ENCODE data around the gene ANXA7.

Gene ANXA7

DNA sequence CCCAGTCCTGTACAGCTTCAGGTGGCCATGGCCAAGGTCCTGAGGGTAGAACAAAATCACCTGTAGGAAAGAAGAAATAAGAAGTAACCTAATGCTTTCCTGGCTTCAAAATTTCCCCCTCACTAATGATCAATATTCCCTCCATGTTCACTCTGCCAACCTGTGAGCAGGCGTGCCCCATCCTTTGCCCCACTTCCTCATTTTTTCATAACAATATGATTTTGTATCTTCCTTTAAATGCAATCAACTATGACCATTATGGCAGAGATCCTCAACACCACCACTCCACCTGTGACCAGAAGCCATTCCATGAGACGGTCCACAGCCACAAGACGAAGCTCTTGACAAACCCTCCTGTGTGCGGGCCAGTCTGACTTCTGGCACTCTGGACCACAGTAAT lies 12.5 kb upstream of the ANXA7 start:
- H3K4me3 ChIP-seq (ENCODE audit: control insufficient read depth, low read depth, low read length) = no peak overlapping the region
- no peak for DNase-seq (ENCODE audit: low read depth)
- no peak for TF ChIP-seq CTCF (conservative IDR thresholded peaks at IDR 0.05; ENCODE audit: control insufficient read depth, insufficient read depth, low read depth, low read length)

DNA sequence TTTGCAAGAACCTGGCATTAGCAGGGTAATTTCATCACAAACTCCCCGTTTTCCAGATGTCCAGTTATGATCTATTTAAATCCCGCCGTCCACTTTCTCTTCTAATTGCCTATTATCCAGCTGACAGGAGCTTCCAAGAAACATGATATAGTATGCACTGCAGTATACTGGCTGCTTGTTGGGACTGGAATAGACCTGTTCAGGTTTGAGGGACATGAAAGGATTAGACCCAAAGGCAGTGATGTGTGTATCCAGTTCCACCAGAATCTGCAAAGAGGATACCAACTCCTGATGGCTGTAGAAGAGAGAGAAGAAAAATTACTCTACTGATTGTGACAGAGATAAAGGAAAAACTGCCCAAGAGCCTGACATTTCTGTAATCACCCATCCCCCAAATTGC lies 10.6 kb upstream of the ANXA7 start:
- no peak for TF ChIP-seq CTCF (conservative IDR thresholded peaks at IDR 0.05; ENCODE audit: control insufficient read depth, insufficient read depth, low read depth, low read length)
- no peak overlapping the region for H3K4me3 ChIP-seq (ENCODE audit: control insufficient read depth, low read depth, low read length)
- DNase-seq (ENCODE audit: low read depth) = no peak

- H3K4me3 ChIP-seq (ENCODE audit: control insufficient read depth, low read depth, low read length) = no peak overlapping the region
- TF ChIP-seq CTCF (conservative IDR thresholded peaks at IDR 0.05; ENCODE audit: control insufficient read depth, insufficient read depth, low read depth, low read length) = no peak
- no peak for DNase-seq (ENCODE audit: low read depth)
Measured at GRCh38 chr10:73423309-73423708, 9.5 kb upstream of the ANXA7 start.

DNA sequence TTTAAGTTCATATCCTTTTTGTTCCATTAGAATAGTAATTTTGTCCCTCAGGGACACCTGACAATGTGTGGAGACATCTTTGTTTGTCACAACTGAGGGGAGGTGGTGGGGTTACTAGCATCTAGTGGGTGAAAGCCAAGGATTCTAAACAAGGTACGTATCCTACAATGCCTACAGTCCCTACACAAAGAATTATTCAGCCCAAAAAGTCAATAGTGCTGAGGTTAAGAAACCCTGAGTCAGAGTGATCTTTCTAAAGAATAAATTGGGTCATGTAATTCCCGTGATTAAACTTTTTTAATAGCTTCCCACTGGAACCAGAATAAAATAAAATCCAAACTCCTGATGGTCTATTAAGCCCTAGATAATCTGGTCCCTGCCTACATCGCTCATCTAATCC lies 2.7 kb upstream of the ANXA7 start:
- TF ChIP-seq CTCF (conservative IDR thresholded peaks at IDR 0.05; ENCODE audit: control insufficient read depth, insufficient read depth, low read depth, low read length) = no peak
- DNase-seq (ENCODE audit: low read depth) = no peak

GRCh38 chr10:73414230-73414945 lies 530 bp upstream of the ANXA7 start:
- DNase-seq (ENCODE audit: low read depth) = no peak
- peak overlapping the region; percentile 90 for H3K4me3 ChIP-seq (ENCODE audit: control insufficient read depth, low read depth, low read length)
- no peak for TF ChIP-seq CTCF (conservative IDR thresholded peaks at IDR 0.05; ENCODE audit: control insufficient read depth, insufficient read depth, low read depth, low read length)

More for the DNA sequence above, 2.7 kb upstream of the ANXA7 start:
- no peak overlapping the region for H3K4me3 ChIP-seq (ENCODE audit: control insufficient read depth, low read depth, low read length)

DNA sequence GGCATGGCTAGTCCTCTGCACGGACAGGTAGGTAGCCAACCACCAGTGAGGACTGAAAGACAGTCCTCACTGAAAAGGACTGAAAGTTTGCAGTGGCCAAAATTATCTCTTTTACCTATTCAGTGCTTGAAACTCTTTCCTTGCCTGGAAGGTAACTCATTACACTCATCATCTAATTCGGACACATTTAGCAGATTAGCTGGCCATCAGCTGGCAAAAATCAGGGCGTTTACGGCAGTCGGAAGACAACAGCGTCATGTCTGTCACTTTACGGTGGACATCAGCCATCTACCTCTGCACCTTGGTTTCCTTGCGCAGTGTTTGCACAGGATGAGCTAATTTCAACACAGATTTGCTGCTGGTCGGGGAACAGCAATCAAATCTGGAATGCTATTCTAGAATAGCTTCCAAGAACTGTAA lies 740 bp downstream of the ANXA7 start:
- no peak for DNase-seq (ENCODE audit: low read depth)
- peak overlapping the region; percentile 90 for H3K4me3 ChIP-seq (ENCODE audit: control insufficient read depth, low read depth, low read length)
- no peak for TF ChIP-seq CTCF (conservative IDR thresholded peaks at IDR 0.05; ENCODE audit: control insufficient read depth, insufficient read depth, low read depth, low read length)

Data from fibroblast of mammary gland (primary cell).